ENCODE results near the gene RTF1. TPM values are rescaled to one million over a fixed set of nuclear protein-coding genes. Genes with fewer than 3 reads are reported as not detected.
A peak's percentile ranks its signal among the peaks of the same experiment; 100 is the strongest.

The RTF1 gene
- polyA plus RNA-seq, 6 donors from 2014 or later = 7.7 to 26.4 (median 22.0) TPM

GRCh38 chr15:41494922-41495735 is 78.2 kb downstream of the RTF1 start:
- peaks cover 0 to 8% of the 10 kb centered on the region in 2 donors for H3K36me3 Mint-ChIP-seq

DNA sequence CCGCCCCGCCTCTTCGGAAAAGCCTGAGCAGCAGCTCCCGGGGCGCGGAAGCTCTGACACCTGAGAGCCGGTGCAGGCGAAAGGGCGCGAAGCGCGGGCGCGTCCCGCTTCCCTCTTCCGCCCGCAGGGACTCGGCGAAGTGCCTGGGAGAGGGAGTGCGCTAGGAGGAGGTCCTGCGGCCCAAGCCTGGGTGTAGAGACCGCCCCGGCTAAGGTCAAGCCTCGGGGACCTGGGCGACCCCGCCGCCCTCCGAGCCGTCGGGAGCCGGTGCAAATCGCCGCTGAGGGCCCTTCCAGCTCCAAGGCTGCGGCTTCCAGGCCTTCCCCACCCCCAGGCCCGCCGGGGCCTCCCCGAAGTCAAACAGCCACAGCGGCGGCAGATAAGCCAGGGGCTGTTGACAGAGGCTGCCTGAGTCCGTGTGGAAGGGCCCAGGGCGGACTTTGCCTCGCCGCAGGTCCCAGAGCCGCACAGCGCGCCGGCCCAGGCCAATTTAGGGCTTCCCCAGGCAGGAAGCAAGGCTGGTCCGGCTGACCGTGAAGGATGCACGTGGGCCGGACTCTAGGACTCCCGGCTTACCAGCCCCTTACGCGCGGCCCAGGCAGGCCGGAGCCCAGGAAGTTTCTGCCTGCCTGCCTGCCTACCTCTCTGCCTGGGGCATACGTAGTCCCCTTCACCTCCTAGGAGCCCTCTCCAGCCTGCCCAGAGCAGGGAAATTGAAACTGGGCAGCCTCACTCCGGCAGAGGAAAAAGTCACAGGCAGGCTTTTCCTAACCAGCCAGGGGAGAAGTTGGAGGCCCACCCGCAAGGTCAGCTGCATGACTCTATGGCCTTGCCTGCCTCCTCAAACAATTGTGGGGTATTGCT is 79.1 kb downstream of the RTF1 start:
- Mint-ChIP-seq H3K4me3 (peak overlapping the region; percentile 72 to 83 (median 78)), H3K27ac (no peak overlapping the region), H3K9me3 (no peaks in the 10 kb centered on the region), H3K27me3 (peaks cover 55 to 76% (median 56%) of the 10 kb centered on the region in 3 donors), H3K4me1 (peaks cover 24 to 31% (median 25%) of the 10 kb centered on the region in 3 donors), H3K36me3 (peaks cover 0 to 8% of the 10 kb centered on the region in 2 donors)
- ATAC-seq (ENCODE audit: low read depth in 2 of 2) (peak; percentile 2 to 5), DNase-seq (no peak)

More at GRCh38 chr15:41494922-41495735, 78.2 kb downstream of the RTF1 start:
- Mint-ChIP-seq H3K4me3 (peak overlapping the region; percentile 72 to 83 (median 78)), H3K9me3 (no peaks in the 10 kb centered on the region), H3K27ac (no peak overlapping the region), H3K4me1 (peaks cover 16 to 29% (median 23%) of the 10 kb centered on the region in 3 donors), H3K27me3 (peaks cover 55 to 79% (median 61%) of the 10 kb centered on the region in 3 donors)
- ATAC-seq (ENCODE audit: low read depth in 2 of 2) (peak; percentile 41 to 43), DNase-seq (peak; percentile 56)

DNA sequence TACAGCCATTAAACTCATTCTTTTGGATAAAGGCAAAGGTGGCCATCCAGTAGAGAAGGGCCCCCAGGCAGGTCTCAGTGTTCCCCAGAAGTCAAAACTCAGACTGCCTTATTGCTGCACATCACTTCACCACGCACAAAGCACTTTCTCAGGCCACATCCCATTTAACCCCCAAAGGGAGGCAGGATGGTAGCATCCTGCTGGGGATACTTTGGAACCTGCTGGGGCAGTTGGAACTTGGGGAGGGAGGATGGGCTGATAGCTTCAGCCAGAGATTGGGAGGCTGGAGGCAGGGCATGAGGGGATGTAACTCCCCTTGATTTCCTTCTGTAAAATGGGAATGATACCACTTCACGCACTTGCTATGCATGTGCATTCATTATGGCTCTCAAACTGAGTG is 81.8 kb downstream of the RTF1 start:
- Mint-ChIP-seq H3K27ac (peak overlapping the region in 1 of 6 donors; percentile 36), H3K27me3 (peaks cover 40 to 81% (median 41%) of the 10 kb centered on the region in 3 donors), H3K4me1 (peaks cover 30 to 49% (median 33%) of the 10 kb centered on the region in 3 donors), H3K9me3 (no peaks in the 10 kb centered on the region), H3K4me3 (peak overlapping the region in 2 of 8 donors; percentile 19 to 57), H3K36me3 (no peaks in the 10 kb centered on the region)
- DNase-seq (no peak), ATAC-seq (ENCODE audit: low read depth in 2 of 2) (no peak)

DNA sequence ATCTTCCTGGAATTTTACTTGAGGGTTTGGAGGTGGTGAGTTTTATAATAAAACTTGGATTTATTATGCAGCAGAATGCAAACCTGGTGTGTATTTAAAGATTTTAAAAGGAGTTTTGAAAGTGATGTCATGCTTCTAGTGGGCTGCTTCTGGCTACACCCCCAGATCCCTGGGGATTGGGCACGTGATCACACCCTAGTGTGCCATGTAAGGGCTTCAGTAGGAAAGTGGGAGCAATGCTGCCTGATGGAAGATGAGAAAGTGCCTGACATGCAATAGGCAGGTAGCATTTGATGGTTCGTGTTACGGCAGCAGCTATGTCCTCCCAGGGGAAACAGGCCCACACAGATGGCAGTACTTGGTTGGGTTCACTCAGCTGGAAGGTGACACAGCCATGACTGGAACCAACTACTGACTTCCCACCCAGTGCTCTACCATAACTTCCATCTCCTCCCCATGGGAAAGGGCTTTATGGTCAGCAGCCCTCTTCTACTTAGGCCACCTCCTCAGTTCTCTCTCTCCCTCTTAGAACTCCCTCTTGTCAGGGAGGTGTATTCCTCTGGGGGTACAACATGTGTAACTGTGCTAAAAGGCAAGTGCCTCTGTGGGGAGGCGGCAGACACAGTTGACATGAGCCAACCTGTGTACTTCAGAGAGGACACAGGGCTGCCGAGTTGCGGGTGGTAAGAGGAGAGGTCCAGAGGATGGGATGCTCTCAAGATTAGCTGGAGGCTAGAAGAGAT is 82.4 kb downstream of the RTF1 start:
- peaks cover 40 to 82% (median 41%) of the 10 kb centered on the region in 3 donors for H3K27me3 Mint-ChIP-seq
- H3K27ac Mint-ChIP-seq = peak overlapping the region in 1 of 6 donors; percentile 62
- H3K4me3 Mint-ChIP-seq = peak overlapping the region in 3 of 8 donors; percentile 22 to 64 (median 49)

DNA sequence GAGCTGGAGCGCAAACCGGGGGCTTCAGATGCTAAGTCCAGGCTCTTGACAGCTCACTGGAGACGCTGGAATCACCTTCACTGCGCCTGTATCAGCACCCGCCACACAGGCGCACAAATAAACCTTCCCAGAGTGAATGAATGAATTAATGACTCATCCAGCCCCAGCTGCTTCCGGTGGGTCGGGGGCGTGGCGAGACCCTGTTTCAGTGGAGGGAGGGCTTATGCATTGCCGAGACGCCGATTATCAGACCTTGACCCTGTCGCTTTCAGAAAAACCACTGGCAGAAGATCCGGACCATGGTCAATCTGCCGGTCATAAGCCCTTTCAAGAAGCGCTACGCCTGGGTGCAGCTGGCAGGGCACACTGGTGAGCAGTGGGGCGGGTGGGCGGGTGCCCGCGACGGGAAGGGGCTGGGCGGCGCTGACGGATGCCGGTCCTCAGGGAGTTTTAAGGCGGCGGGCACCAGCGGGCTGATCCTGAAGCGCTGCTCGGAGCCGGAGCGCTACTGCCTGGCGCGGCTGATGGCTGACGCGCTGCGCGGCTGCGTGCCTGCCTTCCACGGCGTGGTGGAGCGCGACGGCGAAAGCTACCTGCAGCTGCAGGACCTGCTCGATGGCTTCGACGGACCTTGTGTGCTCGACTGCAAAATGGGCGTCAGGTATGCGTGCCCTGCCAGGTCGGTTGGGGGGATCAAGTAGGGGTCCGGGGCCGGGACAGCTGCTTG is 84.5 kb downstream of the RTF1 start:
- no peaks in the 10 kb centered on the region for H3K9me3 Mint-ChIP-seq
- no peak for DNase-seq
- peak; percentile 48 to 49 for ATAC-seq (ENCODE audit: low read depth in 2 of 2)
- no peaks in the 10 kb centered on the region for H3K36me3 Mint-ChIP-seq
- H3K4me3 Mint-ChIP-seq = peak overlapping the region; percentile 78 to 88 (median 82)
- H3K27me3 Mint-ChIP-seq = peaks cover 39 to 76% (median 39%) of the 10 kb centered on the region in 3 donors
- peak overlapping the region in 2 of 6 donors; percentile 33 to 54 for H3K27ac Mint-ChIP-seq
- H3K4me1 Mint-ChIP-seq = peaks cover 30 to 41% (median 30%) of the 10 kb centered on the region in 3 donors

More for the DNA sequence above, 82.4 kb downstream of the RTF1 start:
- no peaks in the 10 kb centered on the region for H3K9me3 Mint-ChIP-seq
- no peak for ATAC-seq (ENCODE audit: low read depth in 2 of 2)
- peaks cover 30 to 50% (median 33%) of the 10 kb centered on the region in 3 donors for H3K4me1 Mint-ChIP-seq
- no peak for DNase-seq
- no peaks in the 10 kb centered on the region for H3K36me3 Mint-ChIP-seq

DNA sequence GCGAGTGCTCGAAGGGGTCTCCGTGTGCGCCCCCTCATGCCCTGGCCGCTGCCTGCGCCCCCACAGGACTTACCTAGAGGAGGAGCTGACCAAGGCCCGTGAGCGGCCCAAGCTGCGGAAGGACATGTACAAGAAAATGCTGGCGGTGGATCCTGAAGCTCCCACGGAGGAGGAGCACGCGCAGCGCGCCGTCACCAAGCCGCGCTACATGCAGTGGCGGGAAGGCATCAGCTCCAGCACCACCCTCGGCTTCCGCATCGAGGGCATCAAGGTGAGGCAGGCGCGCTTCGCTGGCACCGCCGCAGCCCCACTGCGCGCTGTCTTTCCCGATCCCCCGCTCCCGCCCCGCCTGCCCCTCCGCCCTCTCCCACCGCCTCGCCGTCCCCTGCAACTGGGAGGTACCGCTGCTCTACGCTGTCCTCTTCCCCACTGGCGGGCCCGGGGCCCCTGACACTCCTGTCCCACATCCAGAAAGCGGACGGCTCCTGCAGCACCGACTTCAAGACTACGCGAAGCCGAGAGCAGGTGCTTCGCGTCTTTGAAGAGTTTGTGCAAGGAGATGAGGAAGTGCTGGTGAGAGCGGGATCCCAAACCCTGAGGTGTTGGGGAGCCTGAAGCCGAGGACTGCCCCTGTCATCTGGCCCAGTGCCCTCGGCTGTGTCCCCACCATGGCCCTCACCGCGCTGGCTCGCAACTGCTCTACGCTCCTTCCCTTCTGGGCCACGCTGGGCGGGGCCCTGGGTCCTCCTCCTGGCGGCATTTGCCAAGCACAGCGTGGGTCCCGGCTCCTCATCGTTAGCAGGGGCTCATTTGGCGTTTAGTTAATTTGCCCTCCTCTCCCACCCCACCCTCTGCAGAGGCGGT is 85.3 kb downstream of the RTF1 start:
- peak; percentile 67 to 72 for ATAC-seq (ENCODE audit: low read depth in 2 of 2)
- Mint-ChIP-seq H3K4me3 (peak overlapping the region; percentile 78 to 91 (median 83)), H3K36me3 (no peaks in the 10 kb centered on the region), H3K9me3 (no peaks in the 10 kb centered on the region), H3K4me1 (peaks cover 30 to 41% (median 30%) of the 10 kb centered on the region in 3 donors), H3K27me3 (peaks cover 31 to 68% (median 31%) of the 10 kb centered on the region in 3 donors), H3K27ac (peak overlapping the region in 3 of 6 donors; percentile 10 to 78 (median 19))
- peak; percentile 46 for DNase-seq

DNA sequence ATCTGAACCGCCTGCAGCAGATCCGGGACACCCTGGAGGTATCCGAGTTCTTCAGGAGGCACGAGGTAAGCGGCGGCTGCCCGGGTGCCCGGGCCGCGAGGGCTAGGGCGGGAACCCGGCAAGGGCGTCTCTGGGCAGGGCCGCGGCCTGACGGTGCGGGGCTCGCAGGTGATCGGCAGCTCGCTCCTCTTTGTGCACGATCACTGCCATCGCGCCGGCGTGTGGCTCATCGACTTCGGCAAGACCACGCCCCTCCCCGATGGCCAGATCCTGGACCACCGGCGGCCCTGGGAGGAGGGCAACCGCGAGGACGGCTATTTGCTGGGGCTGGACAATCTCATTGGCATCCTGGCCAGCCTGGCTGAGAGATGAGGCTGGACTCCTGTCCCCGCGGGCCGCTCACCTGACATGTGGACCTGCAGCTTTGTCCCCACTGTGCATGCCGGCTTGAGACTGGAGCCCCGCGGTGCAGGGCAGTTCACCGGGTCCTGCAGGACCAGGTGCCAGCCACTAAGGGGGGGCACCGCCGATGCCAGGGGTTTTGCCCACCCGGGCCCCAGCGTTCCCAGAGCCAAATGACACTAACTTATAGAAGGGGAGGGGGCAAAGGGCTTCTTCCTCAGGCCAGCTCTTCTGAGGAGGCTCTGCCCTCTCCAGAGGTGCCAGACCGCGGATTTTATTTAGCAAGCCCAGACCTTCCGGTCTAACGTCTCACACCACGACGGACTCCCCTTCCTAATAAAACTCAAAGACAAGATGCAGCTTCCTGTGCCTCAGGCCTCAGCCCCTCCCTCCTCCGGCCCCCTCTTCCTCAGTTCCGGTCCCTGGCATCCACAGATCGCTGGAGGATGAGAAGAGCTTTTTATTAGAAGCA is 86.1 kb downstream of the RTF1 start:
- no peaks in the 10 kb centered on the region for H3K36me3 Mint-ChIP-seq
- H3K4me3 Mint-ChIP-seq = peak overlapping the region; percentile 78 to 91 (median 83)
- H3K27ac Mint-ChIP-seq = peak overlapping the region in 1 of 6 donors; percentile 27
- H3K27me3 Mint-ChIP-seq = peaks cover 27 to 59% (median 27%) of the 10 kb centered on the region in 3 donors
- DNase-seq (no peak), ATAC-seq (ENCODE audit: low read depth in 2 of 2) (peak; percentile 5 to 7)
- peaks cover 30 to 41% (median 30%) of the 10 kb centered on the region in 3 donors for H3K4me1 Mint-ChIP-seq
- no peaks in the 10 kb centered on the region for H3K9me3 Mint-ChIP-seq

DNA sequence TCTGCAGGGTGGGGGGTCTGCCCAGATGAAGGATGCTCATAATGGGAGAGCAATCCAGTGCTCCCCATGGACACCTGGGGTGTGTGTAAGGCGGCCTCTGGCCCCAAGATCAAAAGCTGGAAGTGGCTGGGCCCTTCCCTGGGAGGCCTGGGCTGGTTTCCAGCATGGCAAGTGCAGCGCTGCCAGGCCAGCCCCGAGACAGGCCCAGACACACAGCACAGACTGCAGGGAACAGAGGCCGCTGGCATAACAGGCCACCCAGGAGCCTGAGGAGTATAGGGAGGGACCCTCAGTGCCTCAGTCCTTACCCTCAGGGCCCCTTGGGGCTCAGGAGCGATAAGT is 86.7 kb downstream of the RTF1 start:
- Mint-ChIP-seq H3K4me1 (peaks cover 29 to 40% (median 30%) of the 10 kb centered on the region in 3 donors), H3K4me3 (peak overlapping the region; percentile 63 to 89 (median 81)), H3K36me3 (no peaks in the 10 kb centered on the region), H3K27me3 (peaks cover 21 to 53% (median 23%) of the 10 kb centered on the region in 3 donors), H3K27ac (no peak overlapping the region), H3K9me3 (no peaks in the 10 kb centered on the region)
- ATAC-seq (ENCODE audit: low read depth in 2 of 2) (no peak), DNase-seq (no peak)

DNA sequence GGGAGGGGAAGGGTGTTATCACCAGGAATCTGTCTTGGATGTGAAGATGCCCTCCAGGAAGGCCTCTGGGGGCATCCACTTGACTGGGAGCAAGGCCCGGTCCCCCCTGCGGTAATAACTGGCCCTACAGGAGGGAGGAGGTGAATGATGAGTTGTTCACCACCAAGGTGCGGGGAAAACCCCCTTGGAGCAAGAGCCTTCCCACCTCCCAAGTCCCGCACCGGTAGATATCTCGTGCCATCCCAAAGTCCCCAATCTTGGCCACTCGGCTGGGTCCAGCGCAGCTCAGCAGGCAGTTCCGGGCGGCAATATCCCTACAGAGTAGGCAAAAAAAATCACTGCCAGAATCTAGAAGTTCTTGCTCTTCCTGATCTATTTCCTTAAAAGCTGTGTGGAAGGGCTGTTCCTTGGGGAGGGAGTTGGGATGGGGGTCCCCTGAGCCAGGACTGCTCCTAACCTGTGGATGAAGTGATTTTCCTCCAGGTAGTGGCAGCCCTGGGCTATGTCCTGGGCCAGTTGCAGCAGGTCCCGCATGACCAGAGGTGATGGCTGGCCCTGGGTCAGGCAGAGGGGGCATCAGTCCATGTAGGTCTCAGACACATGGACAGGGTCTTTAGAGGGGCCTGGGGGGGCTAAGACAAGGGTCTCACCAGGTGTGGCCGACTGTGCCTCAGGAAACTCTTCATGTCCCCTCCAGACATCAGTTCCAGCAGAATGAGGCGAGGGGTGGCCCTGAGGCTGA is 88.0 kb downstream of the RTF1 start:
- H3K27me3 Mint-ChIP-seq = peaks cover 8 to 41% (median 10%) of the 10 kb centered on the region in 3 donors
- H3K4me3 Mint-ChIP-seq = peak overlapping the region in 1 of 8 donors; percentile 7
- H3K9me3 Mint-ChIP-seq = no peaks in the 10 kb centered on the region
- DNase-seq = no peak
- H3K27ac Mint-ChIP-seq = peak overlapping the region in 1 of 6 donors; percentile 60
- ATAC-seq (ENCODE audit: low read depth in 2 of 2) = no peak
- peaks cover 20 to 29% (median 25%) of the 10 kb centered on the region in 3 donors for H3K4me1 Mint-ChIP-seq
- no peaks in the 10 kb centered on the region for H3K36me3 Mint-ChIP-seq

DNA sequence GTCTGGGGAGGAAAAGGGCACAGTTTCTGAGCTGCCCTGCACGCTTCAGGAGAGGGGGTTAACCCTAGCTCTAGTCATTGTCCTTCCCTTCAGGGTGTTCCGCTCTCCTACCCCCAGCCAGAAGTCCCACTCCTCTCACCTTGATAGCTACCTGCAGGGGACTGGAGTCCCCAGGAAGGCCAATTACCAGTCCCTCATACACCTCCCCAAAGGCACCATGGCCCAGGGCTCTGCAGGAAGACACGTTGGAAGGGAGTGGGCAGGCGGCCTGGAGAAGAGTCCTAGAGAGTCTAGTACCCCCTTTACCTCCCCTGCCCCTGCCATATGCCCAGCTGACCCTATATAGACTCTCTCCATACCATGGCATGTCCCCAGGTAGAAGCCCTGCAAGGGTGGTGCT is 88.9 kb downstream of the RTF1 start:
- H3K27ac Mint-ChIP-seq = peak overlapping the region in 1 of 6 donors; percentile 80
- peaks cover 5 to 34% (median 8%) of the 10 kb centered on the region in 3 donors for H3K27me3 Mint-ChIP-seq
- no peaks in the 10 kb centered on the region for H3K9me3 Mint-ChIP-seq
- peaks cover 19 to 29% (median 20%) of the 10 kb centered on the region in 3 donors for H3K4me1 Mint-ChIP-seq
- H3K4me3 Mint-ChIP-seq = no peak overlapping the region
- ATAC-seq (ENCODE audit: low read depth in 2 of 2) = no peak
- DNase-seq = no peak
- H3K36me3 Mint-ChIP-seq = no peaks in the 10 kb centered on the region
